Measurements from ENCODE around the gene ZNF521.

- TF ChIP-seq, protein P1, sequence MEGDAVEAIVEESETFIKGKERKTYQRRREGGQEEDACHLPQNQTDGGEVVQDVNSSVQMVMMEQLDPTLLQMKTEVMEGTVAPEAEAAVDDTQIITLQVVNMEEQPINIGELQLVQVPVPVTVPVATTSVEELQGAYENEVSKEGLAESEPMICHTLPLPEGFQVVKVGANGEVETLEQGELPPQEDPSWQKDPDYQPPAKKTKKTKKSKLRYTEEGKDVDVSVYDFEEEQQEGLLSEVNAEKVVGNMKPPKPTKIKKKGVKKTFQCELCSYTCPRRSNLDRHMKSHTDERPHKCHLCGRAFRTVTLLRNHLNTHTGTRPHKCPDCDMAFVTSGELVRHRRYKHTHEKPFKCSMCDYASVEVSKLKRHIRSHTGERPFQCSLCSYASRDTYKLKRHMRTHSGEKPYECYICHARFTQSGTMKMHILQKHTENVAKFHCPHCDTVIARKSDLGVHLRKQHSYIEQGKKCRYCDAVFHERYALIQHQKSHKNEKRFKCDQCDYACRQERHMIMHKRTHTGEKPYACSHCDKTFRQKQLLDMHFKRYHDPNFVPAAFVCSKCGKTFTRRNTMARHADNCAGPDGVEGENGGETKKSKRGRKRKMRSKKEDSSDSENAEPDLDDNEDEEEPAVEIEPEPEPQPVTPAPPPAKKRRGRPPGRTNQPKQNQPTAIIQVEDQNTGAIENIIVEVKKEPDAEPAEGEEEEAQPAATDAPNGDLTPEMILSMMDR (IDR thresholded peaks at IDR 0.05; ENCODE audit: insufficient read depth, low read length, poor library complexity, severe bottlenecking), result no peak
- TF ChIP-seq EZH2phosphoT487 (conservative IDR thresholded peaks at IDR 0.05; ENCODE audit: low read length), result no peak
Observed at GRCh38 chr18:25334588-25334987, 17.4 kb downstream of the ZNF521 start.

Data from SU-DHL-6 (cell line).